ENCODE measurements around the gene ZNF74.

ZNF74 gene

GRCh38 chr22:20422271-20423007 lies 28.5 kb downstream of the ZNF74 start:
- peak; percentile 92 for DNase-seq

GRCh38 chr22:20423008-20423905 lies 29.3 kb downstream of the ZNF74 start:
- DNase-seq, result peak; percentile 89

GRCh38 chr22:20423906-20424551 lies 30.1 kb downstream of the ZNF74 start:
- peak; percentile 79 for DNase-seq

DNA sequence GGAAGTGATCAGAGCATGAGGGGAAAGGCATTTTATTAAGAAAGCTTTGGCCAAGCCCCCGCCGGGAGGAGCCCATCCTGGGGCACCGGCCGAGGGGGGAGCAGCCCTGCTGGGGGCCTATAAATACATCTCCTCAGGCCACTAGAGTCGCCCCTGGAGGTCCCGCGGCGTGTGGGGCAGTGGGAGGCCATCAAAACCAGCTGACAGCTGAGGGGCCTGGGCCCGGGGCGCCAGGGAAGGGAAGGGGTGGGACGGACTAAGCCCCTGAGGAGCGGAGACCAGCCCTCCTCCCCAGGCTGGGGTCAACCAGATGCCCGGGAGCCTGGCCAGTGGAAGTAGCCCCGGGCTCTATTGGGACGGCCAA lies 30.6 kb downstream of the ZNF74 start:
- DNase-seq, result no peak

DNA sequence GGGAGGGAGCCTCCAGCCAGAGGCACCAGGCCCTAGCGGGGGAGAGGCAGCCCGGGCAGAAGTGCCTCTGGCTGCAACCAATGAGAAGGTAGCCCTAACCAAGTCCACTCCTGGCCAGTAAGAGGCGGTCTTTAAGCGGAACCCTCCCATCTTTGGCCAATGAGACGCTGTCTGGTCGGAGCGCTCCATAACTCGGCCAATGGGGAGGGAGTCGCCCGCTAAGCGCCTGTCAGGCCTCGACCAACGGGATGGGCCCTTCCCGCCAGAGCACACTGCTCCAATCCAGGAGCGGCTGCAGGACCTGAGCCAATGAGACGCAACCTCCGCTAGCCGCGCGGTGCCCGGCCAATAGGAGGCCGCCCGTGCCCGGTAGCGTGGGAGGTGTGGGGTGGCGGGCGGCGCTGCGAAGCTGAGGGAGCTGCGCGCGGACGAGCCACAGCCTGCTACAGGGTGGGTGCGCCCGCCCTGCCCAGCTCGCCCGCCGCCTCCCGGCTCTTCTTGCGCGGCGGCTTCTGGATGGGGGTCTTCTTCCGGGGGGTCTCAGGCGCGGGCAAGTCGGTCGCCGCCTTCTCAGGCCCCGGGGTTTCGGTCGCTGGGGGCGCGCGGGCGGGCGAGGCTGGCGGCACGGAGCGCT lies 31.1 kb downstream of the ZNF74 start:
- peak; percentile 86 for DNase-seq

- DNase-seq, result no peak
These were observed 31.8 kb downstream of the ZNF74 start for GRCh38 chr22:20425566-20426258.

GRCh38 chr22:20426259-20426615 lies 32.3 kb downstream of the ZNF74 start:
- DNase-seq, result no peak

DNA sequence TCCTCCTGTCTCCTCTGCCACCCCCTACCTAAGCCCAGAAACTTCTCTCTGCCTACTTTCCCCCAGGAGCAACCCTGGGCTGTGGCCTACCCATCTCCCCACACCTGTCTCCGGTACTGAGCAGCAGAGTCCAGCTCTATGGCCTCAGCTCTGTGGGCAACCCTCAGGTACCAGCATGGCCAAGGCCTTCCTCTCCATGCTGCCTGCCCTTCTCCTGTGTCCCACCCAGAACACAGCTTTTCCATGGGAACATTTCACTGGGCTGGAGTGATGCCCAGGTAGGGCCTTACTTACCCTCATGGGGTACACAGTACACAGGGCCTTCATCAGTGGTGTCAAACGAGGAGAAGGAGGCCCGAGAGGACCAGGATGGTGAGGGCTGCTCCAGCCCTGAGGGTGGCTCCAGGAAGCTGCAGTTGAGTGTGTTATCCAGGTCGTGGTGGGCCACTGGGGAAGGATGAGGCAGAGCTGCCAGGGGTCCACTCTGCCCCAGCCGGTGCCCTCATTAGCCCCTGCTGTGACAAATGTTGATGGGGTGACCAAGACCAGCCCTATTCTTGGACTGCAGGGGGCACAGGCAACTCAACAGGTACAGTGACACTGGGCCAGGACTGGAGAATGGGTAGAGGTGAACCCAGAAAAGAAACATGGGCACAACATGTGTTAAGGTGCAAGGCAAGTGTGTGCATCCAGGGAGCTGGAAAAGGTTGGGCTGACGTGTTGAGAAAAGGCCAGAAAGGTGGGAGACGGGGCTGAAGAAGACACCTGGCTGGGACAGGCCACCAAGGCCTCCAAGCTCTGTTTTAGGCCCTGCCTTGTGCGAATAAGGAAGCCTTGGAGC lies 33.4 kb downstream of the ZNF74 start:
- no peak for DNase-seq

GRCh38 chr22:20427945-20428417 lies 34.0 kb downstream of the ZNF74 start:
- no peak for DNase-seq

GRCh38 chr22:20428496-20429253 lies 34.7 kb downstream of the ZNF74 start:
- DNase-seq, result no peak

DNA sequence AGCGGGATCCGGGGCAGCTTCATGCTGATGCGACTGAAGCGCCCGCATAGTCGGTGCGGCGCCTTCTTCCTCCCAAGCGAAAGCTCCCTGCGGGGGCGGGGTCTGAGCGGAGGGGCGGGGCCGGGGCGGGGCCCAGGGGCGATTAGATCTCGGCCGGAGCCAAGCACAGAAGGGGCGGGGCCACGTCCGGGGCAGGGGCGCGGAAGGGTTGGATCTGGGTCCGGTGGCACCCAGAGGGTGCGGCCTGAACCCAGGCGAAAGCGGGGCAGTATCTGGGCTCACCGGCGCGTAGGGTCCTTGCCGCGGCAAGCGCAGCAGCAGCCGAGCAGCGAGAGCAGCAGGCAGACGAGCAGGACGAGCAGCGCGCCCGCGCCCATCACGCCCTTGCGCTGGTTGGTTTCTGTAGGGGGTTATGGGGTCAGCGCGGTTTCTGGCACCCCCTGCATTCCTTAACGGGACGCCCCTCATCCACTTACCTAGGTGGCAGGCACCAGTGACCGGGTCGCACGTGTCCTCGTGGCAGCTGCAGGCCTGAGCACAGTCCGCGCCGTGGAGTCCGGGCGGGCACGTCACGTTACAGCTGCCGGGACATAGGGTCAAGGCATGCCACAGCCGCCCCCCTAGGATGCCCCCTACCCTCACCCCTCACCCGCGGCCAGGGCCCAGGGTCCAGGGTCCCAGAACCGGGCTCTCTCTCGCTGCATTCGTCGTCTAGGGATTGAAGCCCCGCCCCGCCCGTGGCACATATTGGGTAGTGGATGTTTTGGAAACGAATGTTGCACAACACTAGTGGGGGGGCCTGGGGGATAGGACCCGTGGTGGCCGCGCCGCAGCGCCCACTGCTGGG lies 35.5 kb downstream of the ZNF74 start:
- peak; percentile 67 for DNase-seq

- no peak for DNase-seq
These were observed 36.3 kb downstream of the ZNF74 start for GRCh38 chr22:20430101-20430719.

GRCh38 chr22:20430720-20431510 lies 37.0 kb downstream of the ZNF74 start:
- DNase-seq, result no peak

GRCh38 chr22:20431511-20432192 lies 37.7 kb downstream of the ZNF74 start:
- DNase-seq, result no peak

- no peak for DNase-seq
These were observed 38.3 kb downstream of the ZNF74 start for GRCh38 chr22:20432244-20432686.

DNA sequence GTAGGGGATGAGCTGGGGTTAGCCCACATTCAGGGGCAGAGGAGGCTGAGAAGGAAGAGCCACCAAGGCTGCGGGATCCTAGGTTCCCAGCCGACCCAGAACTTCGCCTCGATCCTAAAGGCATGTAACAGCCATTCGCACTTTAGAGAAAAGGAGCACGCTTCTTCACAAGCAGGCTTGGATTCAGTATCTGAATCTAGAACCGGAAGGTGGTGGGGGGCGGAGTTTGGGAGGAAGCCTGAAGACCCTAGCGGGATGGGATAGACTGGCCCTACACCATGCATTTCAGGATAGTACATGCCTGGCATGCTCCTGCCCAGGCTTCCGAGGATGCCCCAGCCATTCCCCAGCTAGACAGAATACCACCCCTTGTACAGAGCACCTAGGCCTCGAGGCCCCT lies 39.2 kb downstream of the ZNF74 start:
- DNase-seq, result no peak

DNA sequence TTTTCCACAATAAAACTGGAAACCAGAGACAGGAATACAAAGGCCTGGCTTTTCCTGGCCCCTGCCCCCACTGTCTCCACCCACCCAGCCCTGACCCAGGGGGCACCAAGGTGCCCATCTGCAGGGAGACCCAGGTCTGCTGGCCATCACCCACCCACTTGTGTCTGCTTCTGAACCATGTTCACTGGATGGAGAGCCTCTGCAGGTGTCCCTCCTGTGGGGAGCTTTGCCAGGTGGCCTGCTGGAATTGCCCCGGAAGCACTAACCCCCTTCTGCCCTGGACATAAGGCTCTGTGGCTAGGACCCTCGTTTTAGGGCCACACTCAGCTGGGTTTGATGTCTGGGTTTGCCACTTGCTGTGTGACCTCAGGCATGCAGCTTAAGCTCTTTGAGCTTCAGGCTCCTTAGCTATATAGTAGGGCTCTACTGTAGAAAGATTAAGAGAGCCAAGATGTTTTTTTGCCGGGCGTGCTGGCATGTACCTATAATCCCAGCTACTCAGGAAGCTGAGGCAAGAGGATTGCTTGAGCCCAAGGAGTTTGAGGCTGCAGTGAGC lies 39.8 kb downstream of the ZNF74 start:
- DNase-seq, result no peak

All from femur (tissue), 1 donor.